Skeletal muscle satellite cell (primary cell): Measurements from ENCODE around the gene TRIM33.

Source experiments
- H3K27me3 ChIP-seq: 2 replicates; pipeline ENCODE4 v1.7.0; 2013; ENCODE audit warnings: low read length; ENCODE audit not compliant: control insufficient read depth, insufficient read depth
- H3K36me3 ChIP-seq: 2 replicates; pipeline ENCODE4 v1.7.0; 2013; ENCODE audit warnings: mild to moderate bottlenecking, control low read depth, low read length; ENCODE audit not compliant: insufficient read depth
- H3K4me1 ChIP-seq: 2 replicates; pipeline ENCODE4 v1.7.0; 2013; ENCODE audit warnings: low read length; ENCODE audit not compliant: control insufficient read depth, insufficient read depth
- H3K4me2 ChIP-seq: 2 replicates; pipeline ENCODE4 v1.7.0; 2013; ENCODE audit warnings: mild to moderate bottlenecking, low read length
- H3K4me3 ChIP-seq: 2 replicates; pipeline ENCODE4 v1.7.0; 2013; ENCODE audit warnings: low read length
- H3K9ac ChIP-seq: 2 replicates; pipeline ENCODE4 v1.7.0; 2013; ENCODE audit warnings: mild to moderate bottlenecking, low read depth, low read length, moderate library complexity
- H3K9me3 ChIP-seq: replicated peaks from 2 replicates; pipeline ENCODE4 v1.7.0; 2013; ENCODE audit warnings: mild to moderate bottlenecking, control low read depth, low read length

TRIM33 gene

DNA sequence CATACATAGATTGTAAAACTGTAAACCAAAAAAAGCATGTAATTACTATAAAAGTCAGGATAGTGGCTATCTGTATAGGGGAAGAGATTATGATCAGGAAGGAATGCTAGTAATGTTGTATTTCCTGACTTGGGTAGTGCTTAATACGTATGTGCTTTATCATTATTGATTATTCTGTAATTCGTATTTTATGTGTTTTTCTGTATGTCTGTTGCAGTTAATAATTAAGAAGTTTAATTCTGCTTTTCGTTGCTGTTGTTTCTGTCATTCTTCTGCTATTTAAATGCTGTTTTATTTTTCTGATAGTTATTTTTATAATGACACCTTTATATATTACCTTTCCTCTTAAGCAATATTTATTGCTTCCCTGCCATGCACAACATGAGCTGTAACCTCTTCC is 29.3 kb upstream of the TRIM33 start:
- Histone ChIP-seq H3K27me3 (peaks cover 6% of the 10 kb centered on the region), H3K9ac (no peak overlapping the region), H3K4me2 (no peak overlapping the region), H3K9me3 (no peaks in the 10 kb centered on the region), H3K36me3 (no peaks in the 10 kb centered on the region), H3K4me3 (no peak overlapping the region), H3K4me1 (no peaks in the 10 kb centered on the region)

DNA sequence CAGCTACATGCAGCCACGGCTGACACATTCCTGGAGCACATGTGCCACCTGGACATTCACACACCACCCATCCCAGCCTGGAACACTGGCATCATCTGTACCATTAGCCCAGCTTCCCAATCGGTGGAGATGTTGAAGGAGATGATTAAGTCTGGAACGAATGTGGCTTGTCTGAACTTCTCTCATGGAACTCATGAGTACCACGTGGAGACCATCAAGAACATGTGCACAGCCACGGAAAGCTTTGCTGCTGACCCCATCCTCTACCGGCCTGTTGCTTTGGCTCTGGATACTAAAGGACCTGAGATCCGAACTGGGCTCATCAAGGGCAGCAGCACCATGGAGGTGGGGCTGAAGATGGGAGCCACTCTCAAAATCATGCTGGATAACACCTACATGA is 25.0 kb upstream of the TRIM33 start:
- H3K9me3 ChIP-seq = no peaks in the 10 kb centered on the region
- H3K36me3 ChIP-seq = no peaks in the 10 kb centered on the region
- no peaks in the 10 kb centered on the region for H3K4me1 ChIP-seq
- no peak overlapping the region for H3K4me3 ChIP-seq
- peaks cover 6% of the 10 kb centered on the region for H3K27me3 ChIP-seq
- H3K9ac ChIP-seq = no peak overlapping the region
- no peak overlapping the region for H3K4me2 ChIP-seq

DNA sequence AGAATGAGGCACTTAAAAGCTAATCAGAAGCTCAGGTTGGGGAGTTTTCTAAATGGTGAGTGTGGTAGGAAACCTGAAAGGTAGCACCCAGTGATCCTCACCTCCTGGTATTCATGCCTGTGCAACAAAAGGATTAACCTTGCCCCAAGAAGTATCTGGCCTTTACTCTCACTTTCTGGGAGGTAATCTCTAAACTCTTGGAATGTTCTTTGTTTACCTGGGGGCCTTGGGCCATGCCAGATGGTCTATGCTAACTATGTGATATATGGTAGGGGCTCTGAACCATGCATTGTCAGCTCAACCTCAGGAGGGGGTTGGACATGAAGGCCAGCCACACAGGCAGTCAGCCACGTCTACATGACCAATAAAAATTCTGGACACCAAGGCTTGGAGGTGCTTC is 24.4 kb upstream of the TRIM33 start:
- Histone ChIP-seq H3K4me1 (no peaks in the 10 kb centered on the region), H3K27me3 (peaks cover 6% of the 10 kb centered on the region), H3K4me3 (no peak overlapping the region), H3K9ac (no peak overlapping the region), H3K4me2 (no peak overlapping the region), H3K36me3 (no peaks in the 10 kb centered on the region), H3K9me3 (no peaks in the 10 kb centered on the region)

DNA sequence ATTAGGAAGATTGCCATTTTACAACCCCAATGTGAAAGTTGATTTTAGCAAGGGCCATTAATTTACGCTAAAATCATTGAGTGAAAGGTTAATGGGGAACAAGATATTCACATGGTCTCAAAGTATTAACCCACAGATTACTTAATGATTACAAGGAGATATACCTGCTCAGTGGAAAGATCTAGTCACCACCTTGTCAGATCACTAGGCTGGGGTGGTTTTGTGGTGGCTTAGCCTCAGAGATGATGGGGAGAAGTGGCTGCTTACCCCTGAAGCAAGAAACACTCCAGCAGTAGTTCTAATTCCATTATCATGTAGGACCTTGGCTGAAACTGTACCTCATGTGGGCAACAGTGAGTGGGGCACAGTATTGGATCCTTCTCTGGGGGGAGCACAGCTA is 20.1 kb upstream of the TRIM33 start:
- H3K27me3 ChIP-seq = peaks cover 6% of the 10 kb centered on the region
- H3K9me3 ChIP-seq = no peaks in the 10 kb centered on the region
- no peak overlapping the region for H3K4me3 ChIP-seq
- H3K9ac ChIP-seq = no peak overlapping the region
- H3K36me3 ChIP-seq = no peaks in the 10 kb centered on the region
- no peak overlapping the region for H3K4me2 ChIP-seq
- H3K4me1 ChIP-seq = no peaks in the 10 kb centered on the region

DNA sequence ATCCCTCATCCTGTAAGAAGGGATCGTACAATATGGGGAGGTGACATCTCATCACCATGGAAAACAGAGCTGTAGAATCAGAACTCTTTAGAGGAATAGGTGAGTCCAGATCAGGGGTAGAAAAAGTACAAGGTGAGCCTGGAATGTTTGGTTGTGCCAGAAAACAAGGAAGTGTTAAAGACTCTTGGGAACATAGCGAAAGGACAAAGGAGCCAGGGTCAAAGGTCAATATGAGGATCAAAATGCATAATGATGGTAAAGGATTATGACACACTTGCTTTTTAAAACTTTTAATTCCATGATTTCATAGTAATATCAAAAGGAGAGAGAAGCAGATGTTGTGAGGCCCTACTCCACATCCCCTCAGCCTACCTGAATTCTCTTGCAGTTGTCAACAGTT is 19.2 kb upstream of the TRIM33 start:
- Histone ChIP-seq H3K9ac (no peak overlapping the region), H3K4me3 (no peak overlapping the region), H3K4me1 (no peaks in the 10 kb centered on the region), H3K9me3 (no peaks in the 10 kb centered on the region), H3K4me2 (no peak overlapping the region), H3K36me3 (no peaks in the 10 kb centered on the region), H3K27me3 (no peaks in the 10 kb centered on the region)

DNA sequence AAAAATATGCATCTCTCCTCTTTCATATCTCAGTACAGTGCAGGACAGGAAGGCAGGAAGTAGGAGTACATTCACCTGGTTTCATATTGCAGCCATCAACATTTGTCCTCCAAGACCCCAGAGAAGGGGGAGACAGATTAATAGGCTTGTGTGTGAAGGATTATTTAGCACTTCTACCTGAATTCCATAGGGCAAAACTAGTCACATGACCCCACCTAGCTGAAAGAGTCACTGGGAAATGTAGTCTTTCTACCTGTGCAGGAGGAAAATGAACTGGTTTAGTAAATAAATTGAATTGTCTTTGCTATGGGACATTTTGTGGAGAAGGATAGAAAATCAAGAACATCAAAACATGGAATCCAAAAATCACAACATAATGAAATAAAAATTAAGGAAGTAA is 13.9 kb upstream of the TRIM33 start:
- Histone ChIP-seq H3K4me3 (no peak overlapping the region), H3K36me3 (no peaks in the 10 kb centered on the region), H3K4me1 (no peaks in the 10 kb centered on the region), H3K4me2 (no peak overlapping the region), H3K27me3 (peaks cover 2% of the 10 kb centered on the region), H3K9me3 (no peaks in the 10 kb centered on the region), H3K9ac (no peak overlapping the region)

DNA sequence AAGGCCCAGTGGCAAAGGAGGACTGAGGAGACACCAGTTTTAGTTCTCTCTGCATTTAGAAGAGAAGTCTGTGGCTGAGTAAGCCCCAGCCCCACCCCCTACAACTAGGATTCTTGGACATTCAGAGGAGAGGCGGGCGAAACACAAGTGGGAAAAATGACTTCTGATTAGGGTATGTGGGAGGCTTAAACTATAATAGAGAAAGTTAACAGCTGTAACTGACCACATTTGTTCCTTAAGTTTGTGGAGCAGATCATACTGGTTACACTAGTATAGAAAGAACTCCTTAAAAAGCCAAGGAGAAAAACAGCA is 11.2 kb upstream of the TRIM33 start:
- no peak overlapping the region for H3K4me2 ChIP-seq
- H3K4me1 ChIP-seq = no peaks in the 10 kb centered on the region
- H3K4me3 ChIP-seq = no peak overlapping the region
- H3K27me3 ChIP-seq = peaks cover 2% of the 10 kb centered on the region
- H3K9ac ChIP-seq = no peak overlapping the region
- H3K9me3 ChIP-seq = no peaks in the 10 kb centered on the region
- no peaks in the 10 kb centered on the region for H3K36me3 ChIP-seq

DNA sequence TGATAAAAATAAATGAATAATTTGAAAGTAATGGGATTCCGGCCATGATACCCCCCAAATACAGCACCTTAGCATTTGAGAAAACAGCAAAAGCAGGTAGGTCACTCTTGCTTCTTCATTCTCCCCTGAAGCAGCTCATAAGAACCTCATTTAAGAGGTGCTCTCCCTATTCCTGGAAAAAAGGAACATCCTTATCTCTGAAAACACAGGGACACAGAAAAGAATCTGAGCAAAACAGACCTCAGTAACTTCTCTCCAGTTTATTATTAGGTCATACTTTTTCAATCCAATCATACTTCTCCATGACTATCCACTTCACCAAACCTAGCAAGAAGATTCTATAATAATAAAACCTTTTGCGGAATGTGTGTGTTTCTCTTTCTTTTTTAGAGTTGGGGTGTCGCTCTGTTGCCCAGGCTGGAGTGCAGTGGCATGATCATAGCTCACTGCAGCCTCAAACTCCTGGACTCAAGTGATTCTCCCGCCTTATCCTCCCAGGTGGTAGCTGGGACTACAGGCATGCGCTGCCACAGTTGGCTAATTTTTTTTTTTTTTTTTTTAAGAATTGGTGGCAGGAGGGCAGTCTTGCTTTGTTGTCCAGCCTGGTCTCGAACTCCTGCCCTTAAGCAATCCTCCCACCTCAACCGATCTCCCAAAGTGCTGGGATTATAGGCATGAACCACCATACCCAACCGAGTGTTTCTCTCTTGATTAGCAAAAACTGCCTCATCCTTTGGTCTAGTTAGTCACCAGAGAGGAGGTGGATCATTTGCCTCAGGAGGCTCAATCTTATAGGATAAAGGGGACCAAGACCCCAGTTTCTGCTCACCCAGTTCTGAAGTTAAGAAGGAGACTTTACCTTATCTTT is 10.6 kb upstream of the TRIM33 start:
- no peaks in the 10 kb centered on the region for H3K9me3 ChIP-seq
- H3K4me1 ChIP-seq = no peaks in the 10 kb centered on the region
- peaks cover 2% of the 10 kb centered on the region for H3K27me3 ChIP-seq
- no peaks in the 10 kb centered on the region for H3K36me3 ChIP-seq
- H3K4me3 ChIP-seq = no peak overlapping the region
- no peak overlapping the region for H3K9ac ChIP-seq
- H3K4me2 ChIP-seq = no peak overlapping the region

DNA sequence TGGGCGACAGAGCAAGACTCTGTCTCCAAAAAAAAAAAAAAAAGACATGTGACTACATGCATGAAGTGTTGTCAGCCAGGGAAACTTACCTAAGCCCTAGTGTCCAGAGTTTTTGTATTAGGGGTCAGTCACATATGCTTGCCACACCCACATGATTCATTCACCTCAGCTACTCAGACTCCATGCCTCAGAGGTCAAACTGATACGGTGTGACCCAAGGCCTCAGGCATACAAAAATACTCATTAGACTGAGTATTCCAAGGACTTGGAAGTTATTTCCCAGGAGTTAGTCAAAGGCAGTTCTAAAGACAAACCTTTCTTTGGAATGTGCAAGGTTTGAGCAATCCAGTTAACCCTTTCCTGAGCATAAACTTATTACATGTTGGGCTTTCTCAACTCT is 6.3 kb upstream of the TRIM33 start:
- no peaks in the 10 kb centered on the region for H3K36me3 ChIP-seq
- no peaks in the 10 kb centered on the region for H3K4me1 ChIP-seq
- H3K9ac ChIP-seq = no peak overlapping the region
- no peak overlapping the region for H3K4me2 ChIP-seq
- no peak overlapping the region for H3K4me3 ChIP-seq
- H3K9me3 ChIP-seq = no peaks in the 10 kb centered on the region
- H3K27me3 ChIP-seq = peaks cover 5% of the 10 kb centered on the region

DNA sequence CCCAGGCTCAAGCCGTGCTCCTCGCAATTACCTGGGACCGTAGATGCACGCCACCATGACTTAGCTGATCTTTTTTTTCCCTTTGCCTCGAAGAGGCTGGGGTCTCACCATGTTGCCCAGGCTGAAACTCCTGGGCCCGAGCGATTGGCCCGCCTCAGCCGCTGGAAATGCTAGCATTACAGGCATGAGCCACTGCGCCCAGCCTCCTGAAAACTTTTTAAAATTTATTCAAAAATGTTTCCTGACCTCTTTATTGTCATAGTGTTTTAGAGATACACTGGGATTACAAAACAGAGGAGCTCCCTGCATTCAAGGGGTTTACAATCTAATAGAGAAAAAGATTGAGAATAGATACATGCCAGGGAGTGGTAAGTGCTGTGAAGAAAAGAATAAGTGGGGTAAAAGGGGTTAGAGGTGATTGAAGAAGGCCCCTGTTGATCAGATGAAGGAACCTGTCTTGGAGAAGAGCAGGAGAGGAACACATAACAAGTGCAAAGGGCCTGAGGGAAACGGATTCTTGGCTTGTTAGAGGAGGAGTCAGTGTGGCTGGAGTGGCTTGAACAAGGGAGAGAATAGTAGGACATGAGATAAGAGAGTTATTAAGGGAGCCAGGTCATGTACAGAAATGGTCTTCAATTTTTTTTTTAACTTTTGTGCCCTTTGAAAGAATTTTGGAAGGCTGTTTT is 1.7 kb upstream of the TRIM33 start:
- Histone ChIP-seq H3K4me2 (peak overlapping the region; percentile 93), H3K27me3 (peaks cover 3% of the 10 kb centered on the region), H3K36me3 (no peaks in the 10 kb centered on the region), H3K4me1 (peaks cover 16% of the 10 kb centered on the region), H3K4me3 (peak overlapping the region; percentile 97), H3K9ac (no peak overlapping the region), H3K9me3 (no peaks in the 10 kb centered on the region)

DNA sequence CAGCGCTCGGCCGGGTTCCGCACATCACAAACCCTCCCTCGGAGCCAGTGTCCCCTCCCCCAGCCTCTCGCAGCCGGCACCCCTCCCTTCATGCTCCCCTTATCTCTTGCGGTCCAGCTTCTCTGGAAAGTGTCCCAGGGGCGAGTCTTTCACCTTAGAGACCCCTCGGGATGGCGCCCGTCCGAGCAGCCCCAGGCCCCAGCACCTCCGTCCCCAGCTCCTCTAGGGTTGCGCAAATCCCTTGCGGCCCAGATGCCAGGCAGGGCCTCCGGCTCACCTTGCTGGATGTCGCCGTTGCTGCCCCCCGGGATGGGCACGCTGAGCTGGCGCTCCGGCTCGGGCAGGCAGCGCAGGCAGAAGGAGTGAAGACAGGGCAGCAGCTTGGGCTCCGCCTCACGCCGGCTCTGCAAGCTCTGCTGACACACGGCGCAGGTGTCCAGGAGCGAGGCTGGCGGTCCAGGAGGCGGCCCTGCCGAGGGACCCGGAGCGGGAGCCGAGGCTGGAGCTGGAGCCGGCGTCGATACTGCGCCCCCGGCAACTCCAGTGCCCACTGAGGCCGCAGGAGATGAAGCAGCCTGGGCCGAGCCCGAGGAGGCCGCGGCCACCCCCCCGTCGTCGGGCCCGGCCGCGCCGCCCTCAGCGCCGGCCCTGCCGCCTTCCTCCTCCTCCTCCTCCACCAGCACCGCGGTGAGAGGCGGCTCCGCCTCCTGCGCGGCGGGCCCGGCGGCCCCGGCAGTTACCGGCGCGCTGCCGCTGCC is 550 bp downstream of the TRIM33 start:
- H3K9me3 ChIP-seq = no peaks in the 10 kb centered on the region
- peak overlapping the region; percentile 95 for H3K9ac ChIP-seq
- H3K4me1 ChIP-seq = peaks cover 16% of the 10 kb centered on the region
- peak overlapping the region; percentile 99 for H3K4me2 ChIP-seq
- peaks cover 3% of the 10 kb centered on the region for H3K27me3 ChIP-seq
- no peaks in the 10 kb centered on the region for H3K36me3 ChIP-seq
- H3K4me3 ChIP-seq = peak overlapping the region; percentile 97
